ENCODE measurements around the gene AIPL1. TPM values are rescaled to one million over a fixed set of nuclear protein-coding genes. Genes with fewer than 3 reads are reported as not detected.
"Not testable (repeated sequence)": the region's sequence is repeated elsewhere in the genome, so short reads cannot be mapped to it uniquely, and the experiment has no call there.

AIPL1 gene, protein sequence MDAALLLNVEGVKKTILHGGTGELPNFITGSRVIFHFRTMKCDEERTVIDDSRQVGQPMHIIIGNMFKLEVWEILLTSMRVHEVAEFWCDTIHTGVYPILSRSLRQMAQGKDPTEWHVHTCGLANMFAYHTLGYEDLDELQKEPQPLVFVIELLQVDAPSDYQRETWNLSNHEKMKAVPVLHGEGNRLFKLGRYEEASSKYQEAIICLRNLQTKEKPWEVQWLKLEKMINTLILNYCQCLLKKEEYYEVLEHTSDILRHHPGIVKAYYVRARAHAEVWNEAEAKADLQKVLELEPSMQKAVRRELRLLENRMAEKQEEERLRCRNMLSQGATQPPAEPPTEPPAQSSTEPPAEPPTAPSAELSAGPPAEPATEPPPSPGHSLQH
- total RNA-seq (not detected), polyA plus RNA-seq (ENCODE audit: insufficient read length in 6 of 6) (under 1 TPM in 1 of 6 donors, not detected in 5; 0.06 TPM)
- long read RNA-seq, donor 1, result 0 reads
- long read RNA-seq, donor 2, result 0 reads
- long read RNA-seq, donor 3, result 0 reads
- long read RNA-seq, donor 4, result 0 reads
- long read RNA-seq, donor 5, result 0 reads
- long read RNA-seq, donor 6, result 0 reads
- long read RNA-seq, donor 7, result 0 reads
- long read RNA-seq, donor 8, result 0 reads
- long read RNA-seq, donor 9, result 0 reads
- long read RNA-seq, donor 10, result 0 reads
- long read RNA-seq, donor 11, result 0 reads
- long read RNA-seq, donor 12, result 0 reads

DNA sequence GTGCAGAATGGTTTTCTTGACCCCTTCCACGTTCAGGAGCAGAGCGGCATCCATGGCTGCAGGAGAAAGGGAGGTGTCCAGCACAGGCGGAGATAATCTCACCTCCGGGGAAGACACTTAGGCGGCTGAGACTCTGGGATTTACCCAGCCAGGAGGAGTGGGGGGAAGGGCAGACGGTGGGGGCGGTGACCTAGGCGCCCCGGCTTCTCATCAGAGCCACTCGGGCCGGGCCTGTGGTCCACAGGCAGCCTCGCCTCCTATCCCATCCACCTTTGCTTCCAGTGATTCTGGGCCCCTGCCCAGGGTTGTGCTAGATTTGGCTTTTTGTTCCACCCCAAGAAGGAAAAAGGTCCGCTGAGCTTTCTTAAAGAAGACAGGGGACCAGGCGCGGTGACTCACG lies at the start of gene AIPL1:
TSS of gene AIPL1 (minus strand) at position 71 of the 400 bp plus-strand sequence. CDS start at position 54, 17 bp downstream.
- intact Hi-C loops (cut with DNase I), result loop anchor here in 1 of 2 donors (5.0 kb wide), 1 partner anchor 848 kb away; no protein-coding TSS in a partner anchor
- Histone ChIP-seq H3K27me3 (peaks cover 0 to 56% of the 10 kb centered on the region in 2 donors), H3K4me3 (no peak within 1 kb of the TSS), H3K27ac (no peak within 1 kb of the TSS), H3K9me3 (peaks cover 0 to 13% of the 10 kb centered on the region in 2 donors), H3K36me3 (no peaks in the 10 kb centered on the region), H3K4me1 (no peaks in the 10 kb centered on the region)
- TF ChIP-seq, protein P1, sequence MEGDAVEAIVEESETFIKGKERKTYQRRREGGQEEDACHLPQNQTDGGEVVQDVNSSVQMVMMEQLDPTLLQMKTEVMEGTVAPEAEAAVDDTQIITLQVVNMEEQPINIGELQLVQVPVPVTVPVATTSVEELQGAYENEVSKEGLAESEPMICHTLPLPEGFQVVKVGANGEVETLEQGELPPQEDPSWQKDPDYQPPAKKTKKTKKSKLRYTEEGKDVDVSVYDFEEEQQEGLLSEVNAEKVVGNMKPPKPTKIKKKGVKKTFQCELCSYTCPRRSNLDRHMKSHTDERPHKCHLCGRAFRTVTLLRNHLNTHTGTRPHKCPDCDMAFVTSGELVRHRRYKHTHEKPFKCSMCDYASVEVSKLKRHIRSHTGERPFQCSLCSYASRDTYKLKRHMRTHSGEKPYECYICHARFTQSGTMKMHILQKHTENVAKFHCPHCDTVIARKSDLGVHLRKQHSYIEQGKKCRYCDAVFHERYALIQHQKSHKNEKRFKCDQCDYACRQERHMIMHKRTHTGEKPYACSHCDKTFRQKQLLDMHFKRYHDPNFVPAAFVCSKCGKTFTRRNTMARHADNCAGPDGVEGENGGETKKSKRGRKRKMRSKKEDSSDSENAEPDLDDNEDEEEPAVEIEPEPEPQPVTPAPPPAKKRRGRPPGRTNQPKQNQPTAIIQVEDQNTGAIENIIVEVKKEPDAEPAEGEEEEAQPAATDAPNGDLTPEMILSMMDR (IDR thresholded peaks at IDR 0.05), result no peak
- DNase-seq (no peak), ATAC-seq (no peak)

DNA sequence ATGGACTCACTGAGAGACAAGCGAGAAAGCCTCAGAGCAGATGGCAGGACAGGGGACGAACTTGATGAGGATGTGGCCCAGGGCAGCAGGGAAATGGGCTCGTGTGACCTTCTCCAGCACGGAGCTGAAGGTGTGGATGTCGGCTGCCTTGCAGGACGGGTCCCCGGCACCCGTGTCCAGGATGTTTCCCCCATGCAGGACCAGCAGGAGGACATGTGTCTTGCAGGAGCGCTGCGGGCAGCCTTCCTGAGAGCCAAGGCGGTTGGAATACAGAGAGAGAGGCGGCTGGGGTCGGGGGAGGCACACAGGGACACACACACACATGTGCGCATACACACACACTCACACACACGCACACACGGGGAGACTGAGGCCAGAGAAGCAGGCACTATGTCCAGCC lies 48.6 kb upstream of the AIPL1 start:
- Histone ChIP-seq H3K36me3 (no peaks in the 10 kb centered on the region), H3K27ac (no peak overlapping the region), H3K4me3 (no peak overlapping the region), H3K9me3 (no peaks in the 10 kb centered on the region), H3K4me1 (no peaks in the 10 kb centered on the region), H3K27me3 (no peaks in the 10 kb centered on the region)
- TF ChIP-seq, protein P1 (IDR thresholded peaks at IDR 0.05), result no peak
- ATAC-seq (no peak), DNase-seq (peak in 1 of 4 donors; percentile 40)
- intact Hi-C loops (cut with DNase I), result no loop called here

DNA sequence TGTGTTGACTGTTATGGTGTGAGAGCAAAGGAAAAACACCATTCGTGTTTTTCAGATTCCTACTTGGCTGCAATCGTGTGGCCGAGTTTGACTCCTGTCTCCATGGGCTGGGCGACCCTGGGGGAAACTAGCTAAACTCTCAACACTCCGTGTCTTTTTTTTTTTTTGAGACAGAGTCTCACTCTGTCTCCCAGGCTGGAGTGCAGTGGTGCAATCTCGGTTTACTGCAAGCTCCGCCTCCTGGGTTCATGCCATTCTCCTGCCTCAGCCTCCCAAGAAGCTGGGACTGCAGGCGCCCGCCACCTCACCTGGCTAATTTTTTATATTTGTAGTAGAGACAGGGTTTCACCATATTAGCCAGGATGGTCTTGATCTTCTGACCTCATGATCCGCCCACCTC lies 47.9 kb upstream of the AIPL1 start:
- H3K4me3 ChIP-seq; H3K27me3 ChIP-seq; intact Hi-C loops (cut with DNase I); H3K4me1 ChIP-seq; ATAC-seq; H3K36me3 ChIP-seq; H3K27ac ChIP-seq; H3K9me3 ChIP-seq: not testable (repeated sequence)
- peak in 1 of 4 donors; percentile 10 for DNase-seq

DNA sequence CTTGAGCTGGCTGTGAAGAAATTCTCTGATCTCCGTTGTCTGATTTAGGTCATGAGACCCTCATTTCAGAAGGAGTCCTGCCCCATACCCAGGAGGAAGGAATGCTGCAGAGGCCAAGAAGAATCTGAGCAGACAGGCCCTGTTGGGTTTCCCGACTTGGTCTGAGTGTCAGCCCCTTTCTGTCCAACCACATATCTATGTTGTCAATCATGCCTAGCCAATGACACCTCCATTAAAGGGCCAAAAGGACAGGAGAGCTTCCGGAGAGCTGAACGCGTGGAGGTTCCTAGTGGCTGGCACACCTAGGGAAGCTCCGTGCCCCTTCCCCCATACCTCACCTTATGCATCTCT lies 47.2 kb upstream of the AIPL1 start:
- TF ChIP-seq, protein P1 (IDR thresholded peaks at IDR 0.05), result no peak
- no peak for ATAC-seq
- H3K27ac ChIP-seq, result no peak overlapping the region
- H3K4me1 ChIP-seq, result no peaks in the 10 kb centered on the region
- H3K9me3 ChIP-seq, result no peaks in the 10 kb centered on the region
- no peak overlapping the region for H3K4me3 ChIP-seq
- no peaks in the 10 kb centered on the region for H3K36me3 ChIP-seq
- intact Hi-C loops (cut with DNase I), result no loop called here
- no peak for DNase-seq
- H3K27me3 ChIP-seq, result no peaks in the 10 kb centered on the region

DNA sequence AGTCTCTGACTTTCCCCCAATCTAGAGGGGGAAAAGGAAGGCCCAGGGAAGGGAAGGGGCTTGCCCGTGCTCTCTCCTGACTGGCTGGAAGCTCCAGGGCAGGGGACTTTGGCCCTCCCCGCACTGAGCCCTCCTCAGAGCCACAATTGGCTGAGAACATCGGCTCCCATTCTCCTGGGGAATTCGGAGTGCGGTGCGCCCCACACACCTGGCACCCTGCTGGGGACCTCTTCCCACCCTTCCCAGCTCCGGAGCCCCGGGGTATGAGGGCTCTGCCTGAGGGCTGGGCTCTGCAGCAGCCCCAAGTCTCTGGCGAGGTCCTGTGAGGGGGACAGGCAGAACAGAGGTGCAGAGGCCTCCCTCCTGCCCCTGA lies 45.4 kb upstream of the AIPL1 start:
- H3K4me3 ChIP-seq, result no peak overlapping the region
- ATAC-seq (no peak), DNase-seq (peak in 1 of 4 donors; percentile 63)
- H3K27ac ChIP-seq, result no peak overlapping the region
- intact Hi-C loops (cut with DNase I), result no loop called here
- H3K36me3 ChIP-seq, result no peaks in the 10 kb centered on the region
- H3K4me1 ChIP-seq, result no peaks in the 10 kb centered on the region
- no peaks in the 10 kb centered on the region for H3K27me3 ChIP-seq
- H3K9me3 ChIP-seq, result no peaks in the 10 kb centered on the region
- TF ChIP-seq, protein P1 (IDR thresholded peaks at IDR 0.05), result no peak

Data from left lung (tissue), 14 donors.